LNCaP clone FGC (cell line): ENCODE data around the gene KPNA1.

Experiments used
- DNase-seq: peaks from one replicate; pipeline ENCODE4 v3.0.0-alpha.2; 2011; ENCODE audit warnings: low read depth
- H3K4me3 ChIP-seq: 2 replicates; pipeline ENCODE4 v1.5.1; 2011; ENCODE audit warnings: mild to moderate bottlenecking, low read depth, low read length, control low read depth
- CTCF ChIP-seq: IDR thresholded peaks from 2 replicates; pipeline ENCODE4 v1.5.1; 2012; ENCODE audit warnings: mild to moderate bottlenecking; ENCODE audit not compliant: control insufficient read depth, insufficient read depth; ENCODE audit errors: extremely low read depth

The KPNA1 gene

GRCh38 chr3:122558605-122559004, 43.9 kb upstream of the KPNA1 start:
- no peak for DNase-seq
- no peak for TF ChIP-seq CTCF
- H3K4me3 ChIP-seq = no peak overlapping the region

GRCh38 chr3:122557356-122557755, 42.6 kb upstream of the KPNA1 start:
- no peak for TF ChIP-seq CTCF
- H3K4me3 ChIP-seq = no peak overlapping the region
- DNase-seq = no peak

GRCh38 chr3:122555275-122556071, 40.7 kb upstream of the KPNA1 start:
- no peak for DNase-seq
- TF ChIP-seq CTCF = no peak
- no peak overlapping the region for H3K4me3 ChIP-seq

GRCh38 chr3:122553171-122553570, 38.4 kb upstream of the KPNA1 start:
- no peak for TF ChIP-seq CTCF
- no peak for DNase-seq
- H3K4me3 ChIP-seq = no peak overlapping the region

- no peak overlapping the region for H3K4me3 ChIP-seq
These were observed 33.9 kb upstream of the KPNA1 start for GRCh38 chr3:122548619-122549018.

GRCh38 chr3:122548076-122548475, 33.3 kb upstream of the KPNA1 start:
- DNase-seq = no peak
- no peak for TF ChIP-seq CTCF
- no peak overlapping the region for H3K4me3 ChIP-seq

More at GRCh38 chr3:122548619-122549018, 33.9 kb upstream of the KPNA1 start:
- DNase-seq = no peak
- TF ChIP-seq CTCF = no peak

GRCh38 chr3:122546151-122546550, 31.4 kb upstream of the KPNA1 start:
- no peak for TF ChIP-seq CTCF
- H3K4me3 ChIP-seq = no peak overlapping the region
- DNase-seq = no peak
